Measurements from ENCODE around the gene UTP11. TPM values are rescaled to one million over a fixed set of nuclear protein-coding genes. Genes with fewer than 3 reads are reported as not detected.
A peak's percentile ranks its signal among the peaks of the same experiment; 100 is the strongest.

UTP11 gene
- total RNA-seq, 6 experiments from 2014 or later, result 6.8 to 33.1 (median 12.8) TPM

- intact Hi-C loops (cut with DNase I), result no loop called here
- peak; percentile 51 to 58 (median 54) for ATAC-seq
- peak overlapping the region; percentile 78 to 86 (median 82) for H3K4me3 ChIP-seq
- H3K27me3 ChIP-seq, result no peaks in the 10 kb centered on the region
- no peak for TF ChIP-seq POLR2A (IDR thresholded peaks at IDR 0.05)
- TF ChIP-seq, protein P1, sequence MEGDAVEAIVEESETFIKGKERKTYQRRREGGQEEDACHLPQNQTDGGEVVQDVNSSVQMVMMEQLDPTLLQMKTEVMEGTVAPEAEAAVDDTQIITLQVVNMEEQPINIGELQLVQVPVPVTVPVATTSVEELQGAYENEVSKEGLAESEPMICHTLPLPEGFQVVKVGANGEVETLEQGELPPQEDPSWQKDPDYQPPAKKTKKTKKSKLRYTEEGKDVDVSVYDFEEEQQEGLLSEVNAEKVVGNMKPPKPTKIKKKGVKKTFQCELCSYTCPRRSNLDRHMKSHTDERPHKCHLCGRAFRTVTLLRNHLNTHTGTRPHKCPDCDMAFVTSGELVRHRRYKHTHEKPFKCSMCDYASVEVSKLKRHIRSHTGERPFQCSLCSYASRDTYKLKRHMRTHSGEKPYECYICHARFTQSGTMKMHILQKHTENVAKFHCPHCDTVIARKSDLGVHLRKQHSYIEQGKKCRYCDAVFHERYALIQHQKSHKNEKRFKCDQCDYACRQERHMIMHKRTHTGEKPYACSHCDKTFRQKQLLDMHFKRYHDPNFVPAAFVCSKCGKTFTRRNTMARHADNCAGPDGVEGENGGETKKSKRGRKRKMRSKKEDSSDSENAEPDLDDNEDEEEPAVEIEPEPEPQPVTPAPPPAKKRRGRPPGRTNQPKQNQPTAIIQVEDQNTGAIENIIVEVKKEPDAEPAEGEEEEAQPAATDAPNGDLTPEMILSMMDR (IDR thresholded peaks at IDR 0.05), result no peak
- peaks cover 0 to 33% (median 17%) of the 10 kb centered on the region in 4 donors for H3K36me3 ChIP-seq
- H3K27ac ChIP-seq, result peak overlapping the region; percentile 53 to 61 (median 57)
- peak; percentile 62 to 73 (median 65) for DNase-seq
- 0% methylated on average over 13 of the region's 30 CpGs for WGBS (ENCODE audit: insufficient coverage, low coverage, low lambda C conversion rate, missing lambda C conversion rate)
- H3K9me3 ChIP-seq, result no peaks in the 10 kb centered on the region
- peaks cover 0 to 15% (median 4%) of the 10 kb centered on the region in 4 donors for H3K4me1 ChIP-seq
Observed at GRCh38 chr1:37989361-37989930, 23.1 kb upstream of the UTP11 start.

GRCh38 chr1:37994886-37995566, 17.5 kb upstream of the UTP11 start:
- DNase-seq (no peak), ATAC-seq (no peak)

DNA sequence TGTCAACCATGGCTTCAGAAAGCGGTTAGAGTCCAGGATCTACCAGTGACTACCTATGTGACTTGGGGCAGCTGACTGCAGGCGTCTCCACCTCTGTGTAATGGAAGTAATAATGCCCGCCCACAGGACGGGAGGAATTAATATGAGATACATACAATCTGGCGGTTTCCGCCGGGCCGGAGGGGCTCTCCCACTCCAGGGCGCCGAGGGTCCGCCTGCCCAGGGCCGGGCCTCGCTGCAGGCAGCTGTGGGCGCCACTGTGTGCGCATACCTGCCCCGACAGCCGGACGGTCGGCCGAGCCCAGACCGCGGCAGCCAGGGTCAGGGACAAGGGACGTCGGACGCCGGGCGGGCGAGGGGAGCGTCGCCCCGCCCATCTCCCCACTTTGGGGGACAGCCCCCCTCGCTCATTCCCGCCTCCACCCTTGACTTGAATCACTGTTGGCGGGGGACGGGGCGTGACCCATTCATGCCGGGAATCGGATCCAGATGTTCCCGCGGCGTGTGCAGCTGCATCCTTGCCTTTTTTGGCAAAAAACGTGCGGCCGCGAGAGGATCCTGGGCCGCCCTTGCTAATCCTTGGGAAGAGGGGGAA, 16.7 kb upstream of the UTP11 start:
- Histone ChIP-seq H3K4me3 (peak overlapping the region; percentile 18 to 42 (median 30)), H3K4me1 (peaks cover 0 to 3% (median 0%) of the 10 kb centered on the region in 4 donors), H3K27me3 (no peaks in the 10 kb centered on the region), H3K27ac (peak overlapping the region in 2 of 3 donors; percentile 47 to 67), H3K9me3 (no peaks in the 10 kb centered on the region), H3K36me3 (no peaks in the 10 kb centered on the region)
- WGBS (ENCODE audit: insufficient coverage, low coverage, low lambda C conversion rate, missing lambda C conversion rate), result 45% methylated on average over 7 of the region's 46 CpGs
- TF ChIP-seq, protein P1 (IDR thresholded peaks at IDR 0.05), result no peak
- TF ChIP-seq POLR2A (IDR thresholded peaks at IDR 0.05), result no peak
- intact Hi-C loops (cut with DNase I), result no loop called here
- DNase-seq, result peak in 1 of 3 donors; percentile 55
- peak; percentile 7 to 47 (median 28) for ATAC-seq

More at GRCh38 chr1:37994886-37995566, 17.5 kb upstream of the UTP11 start:
- H3K9me3 ChIP-seq, result no peaks in the 10 kb centered on the region
- intact Hi-C loops (cut with DNase I), result no loop called here
- H3K4me1 ChIP-seq, result peaks cover 0 to 3% (median 0%) of the 10 kb centered on the region in 4 donors
- no peak overlapping the region for H3K4me3 ChIP-seq
- 58% methylated on average over 11 of the region's 11 CpGs for WGBS (ENCODE audit: insufficient coverage, low coverage, low lambda C conversion rate, missing lambda C conversion rate)
- H3K27me3 ChIP-seq, result no peaks in the 10 kb centered on the region
- peak overlapping the region in 1 of 3 donors; percentile 67 for H3K27ac ChIP-seq
- TF ChIP-seq POLR2A (IDR thresholded peaks at IDR 0.05), result no peak
- TF ChIP-seq, protein P1 (IDR thresholded peaks at IDR 0.05), result no peak
- no peaks in the 10 kb centered on the region for H3K36me3 ChIP-seq

- DNase-seq (no peak), ATAC-seq (no peak)
- no peaks in the 10 kb centered on the region for H3K9me3 ChIP-seq
- intact Hi-C loops (cut with DNase I), result no loop called here
- H3K4me3 ChIP-seq, result no peak overlapping the region
- H3K4me1 ChIP-seq, result peaks cover 0 to 3% (median 0%) of the 10 kb centered on the region in 4 donors
- H3K27me3 ChIP-seq, result no peaks in the 10 kb centered on the region
- H3K27ac ChIP-seq, result peak overlapping the region in 1 of 3 donors; percentile 33
- no peak for TF ChIP-seq POLR2A (IDR thresholded peaks at IDR 0.05)
- TF ChIP-seq, protein P1 (IDR thresholded peaks at IDR 0.05), result no peak
- H3K36me3 ChIP-seq, result no peaks in the 10 kb centered on the region
- 82% methylated on average over 6 of the region's 25 CpGs for WGBS (ENCODE audit: insufficient coverage, low coverage, low lambda C conversion rate, missing lambda C conversion rate)
Observed at GRCh38 chr1:37997256-37998088, 15.1 kb upstream of the UTP11 start.
